HG03558 (cell line): ENCODE data around the gene USF2.

Source experiments
- ATAC-seq: cut with Tn5 transposase; IDR thresholded peaks from one replicate; pipeline ENCODE4 v1.9.1; 2021; ENCODE audit warnings: moderate number of reproducible peaks; ENCODE audit not compliant: unreplicated experiment; ENCODE audit errors: extremely low read depth

The USF2 gene

DNA sequence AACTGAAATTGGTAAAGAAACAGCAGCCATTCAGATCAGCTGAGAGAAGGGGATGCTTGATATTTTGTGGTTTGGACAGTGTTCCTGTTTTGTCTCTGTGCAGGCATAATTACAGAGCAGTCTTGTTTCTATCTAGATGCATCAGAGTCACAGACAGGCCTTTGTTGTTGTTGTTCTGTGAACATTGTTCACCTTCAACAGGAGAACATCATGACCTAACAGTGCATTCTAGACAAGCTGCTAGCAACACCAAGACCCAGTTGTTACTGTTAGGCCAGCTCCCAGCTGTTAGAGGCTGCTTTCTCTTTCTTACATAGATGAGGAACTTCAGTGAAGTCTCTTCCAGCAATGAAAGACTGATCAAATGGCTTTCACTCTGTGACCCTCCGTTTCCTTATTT lies 28.4 kb upstream of the USF2 start:
- ATAC-seq = no peak

DNA sequence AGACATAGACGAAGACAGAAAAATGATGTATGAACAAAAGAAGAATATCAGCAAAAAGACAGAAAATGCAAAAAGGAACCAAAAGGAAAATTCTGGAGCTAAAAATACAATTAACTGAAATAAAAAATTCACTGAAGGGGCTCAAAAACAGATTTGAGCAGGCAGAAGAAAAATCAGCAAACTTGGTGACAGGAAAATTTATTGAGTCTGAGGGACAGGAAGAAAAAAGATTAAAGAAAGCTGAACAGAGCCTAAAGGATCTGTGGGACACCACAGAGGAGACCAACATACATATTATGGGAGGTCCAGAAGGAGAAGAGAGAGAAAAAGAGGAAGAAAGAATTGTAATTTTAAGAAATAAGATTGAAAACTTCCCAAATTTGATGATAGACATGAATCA lies 27.3 kb upstream of the USF2 start:
- no peak for ATAC-seq

DNA sequence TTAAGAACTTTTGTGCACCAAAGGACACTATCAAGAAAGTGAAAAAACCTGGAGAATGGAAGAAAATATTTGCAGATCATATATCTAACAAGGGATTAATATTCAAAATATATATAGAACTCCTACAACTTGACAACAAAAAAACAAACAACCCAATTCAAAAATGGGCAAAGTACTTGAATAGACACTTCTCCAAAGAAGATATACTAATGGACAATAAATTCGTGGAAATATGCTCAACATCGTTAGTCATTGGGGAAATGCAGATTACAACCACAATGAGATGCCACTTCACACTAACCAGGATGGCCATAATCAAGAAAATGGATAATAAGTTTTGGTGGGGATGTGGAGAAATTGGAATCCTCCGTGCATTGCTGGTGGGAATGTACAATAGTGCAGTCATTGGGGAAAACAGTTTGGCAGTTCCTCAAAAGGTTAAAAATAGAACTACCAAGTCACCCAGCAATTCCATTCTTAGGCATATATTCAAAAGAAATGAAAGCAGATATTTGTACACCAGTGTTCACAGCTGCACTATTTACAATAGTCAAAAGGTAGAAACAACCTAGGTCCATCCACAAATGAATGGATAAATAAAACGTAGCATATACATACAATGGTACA lies 22.2 kb upstream of the USF2 start:
- ATAC-seq = no peak

DNA sequence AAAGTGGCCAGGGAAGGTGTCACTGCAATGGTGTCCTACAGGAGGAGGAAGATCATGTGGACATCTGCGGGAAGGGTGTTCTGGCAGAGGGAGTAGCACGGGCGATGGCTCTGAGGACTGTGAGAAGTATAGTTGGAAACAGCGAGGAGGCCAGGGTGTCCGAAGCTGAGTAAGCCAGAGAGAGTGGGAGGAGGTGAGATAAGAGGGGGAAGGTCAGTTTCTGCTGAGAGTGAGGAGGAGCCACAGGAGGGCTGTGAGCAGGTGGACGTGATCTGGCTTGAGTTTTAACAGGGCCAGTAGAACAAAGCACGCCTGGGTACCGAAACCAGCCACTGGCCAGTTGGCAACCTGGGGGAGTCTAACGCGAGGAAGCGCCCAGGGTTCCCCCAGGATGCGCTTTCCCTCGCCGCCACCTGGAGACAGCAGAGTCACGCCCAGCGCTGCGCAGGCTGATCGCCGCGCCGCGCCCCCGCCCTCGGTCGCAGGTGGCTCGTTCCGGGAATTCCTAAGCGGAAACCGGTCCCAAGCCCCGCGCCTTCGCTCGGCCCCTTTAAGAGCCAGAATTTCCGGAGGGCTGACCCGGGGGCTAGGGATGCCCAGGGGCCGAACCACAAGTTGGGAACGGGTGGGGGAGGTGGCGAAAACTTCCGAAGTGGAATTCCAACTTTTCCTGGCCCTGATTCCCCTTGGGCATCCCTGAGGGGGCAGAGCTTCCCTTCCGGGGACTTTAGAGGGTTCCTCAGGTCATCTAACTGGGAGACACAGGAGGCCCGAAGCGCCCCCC lies 21.0 kb upstream of the USF2 start:
- ATAC-seq = no peak

DNA sequence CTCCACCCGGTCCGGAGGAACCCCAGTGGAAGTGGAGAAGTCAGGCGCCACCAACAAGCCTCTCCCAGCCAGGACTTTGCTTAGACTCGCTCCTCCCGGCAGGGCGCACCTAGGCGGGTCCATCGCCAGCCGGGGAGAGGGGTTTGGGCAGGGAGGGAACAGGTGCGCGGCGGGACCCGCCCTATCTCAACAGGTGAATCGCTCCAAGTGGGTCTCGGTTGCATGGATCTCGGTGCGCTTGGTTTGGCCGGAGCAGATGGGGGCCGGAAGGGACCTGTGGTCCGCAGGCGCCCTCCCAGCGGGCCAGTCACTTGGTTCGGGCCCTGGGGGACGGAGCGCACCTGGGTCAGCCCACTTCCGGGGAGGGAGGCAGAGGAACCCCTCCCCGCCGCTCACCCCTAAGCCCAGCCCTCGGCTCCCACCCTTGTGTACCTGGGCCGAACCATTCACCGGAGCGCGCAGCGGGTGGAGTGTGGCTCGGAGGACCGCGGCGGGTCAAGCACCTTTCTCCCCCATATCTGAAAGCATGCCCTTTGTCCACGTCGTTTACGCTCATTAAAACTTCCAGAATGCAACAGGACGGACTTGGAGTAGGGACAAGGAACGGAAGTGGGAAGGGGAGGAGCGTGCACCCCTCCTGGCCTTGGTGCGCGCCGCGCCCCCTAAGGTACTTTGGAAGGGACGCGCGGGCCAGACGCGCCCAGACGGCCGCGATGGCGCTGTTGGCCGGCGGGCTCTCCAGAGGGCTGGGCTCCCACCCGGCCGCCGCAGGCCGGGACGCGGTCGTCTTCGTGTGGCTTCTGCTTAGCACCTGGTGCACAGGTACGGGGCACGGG lies 20.2 kb upstream of the USF2 start, which contains the start of gene LSR:
TSS of gene LSR (plus strand) at position 693 of the 836 bp plus-strand sequence. CDS start at position 714, 21 bp downstream.
- no peak for ATAC-seq

DNA sequence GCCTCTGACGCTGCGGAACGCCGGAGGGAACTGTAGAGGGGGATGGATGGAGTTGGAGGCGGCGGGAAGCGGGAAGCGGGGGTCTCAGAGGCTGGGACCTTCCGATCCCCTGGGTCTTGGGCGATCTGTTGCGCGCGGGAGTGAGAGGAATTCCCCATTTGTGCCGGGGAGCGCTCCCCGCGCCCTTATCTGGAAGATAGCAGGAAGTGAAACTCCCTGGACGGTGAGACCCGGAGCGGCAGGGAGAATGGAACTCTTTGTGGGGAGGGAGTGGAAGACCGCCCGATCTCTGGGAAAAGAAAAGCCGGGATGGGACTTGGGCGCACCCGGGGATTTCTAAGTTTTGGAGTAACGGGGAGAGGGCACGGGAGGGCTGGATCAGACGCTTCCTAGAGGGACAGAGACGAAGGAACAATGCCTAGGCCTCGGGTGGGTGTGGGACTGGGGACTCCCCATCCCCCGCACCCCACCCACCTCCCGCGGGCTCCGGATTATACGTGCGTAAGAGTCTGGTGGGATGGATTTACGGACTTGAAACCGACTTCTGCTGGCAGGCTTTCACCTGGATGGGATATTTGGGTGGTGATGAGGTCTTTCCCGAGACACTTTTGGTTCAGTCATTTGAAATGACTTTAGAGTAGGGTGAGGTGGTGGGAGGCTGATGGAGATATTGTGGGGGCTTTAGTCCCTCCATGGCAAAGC lies 19.5 kb upstream of the USF2 start:
- no peak for ATAC-seq

DNA sequence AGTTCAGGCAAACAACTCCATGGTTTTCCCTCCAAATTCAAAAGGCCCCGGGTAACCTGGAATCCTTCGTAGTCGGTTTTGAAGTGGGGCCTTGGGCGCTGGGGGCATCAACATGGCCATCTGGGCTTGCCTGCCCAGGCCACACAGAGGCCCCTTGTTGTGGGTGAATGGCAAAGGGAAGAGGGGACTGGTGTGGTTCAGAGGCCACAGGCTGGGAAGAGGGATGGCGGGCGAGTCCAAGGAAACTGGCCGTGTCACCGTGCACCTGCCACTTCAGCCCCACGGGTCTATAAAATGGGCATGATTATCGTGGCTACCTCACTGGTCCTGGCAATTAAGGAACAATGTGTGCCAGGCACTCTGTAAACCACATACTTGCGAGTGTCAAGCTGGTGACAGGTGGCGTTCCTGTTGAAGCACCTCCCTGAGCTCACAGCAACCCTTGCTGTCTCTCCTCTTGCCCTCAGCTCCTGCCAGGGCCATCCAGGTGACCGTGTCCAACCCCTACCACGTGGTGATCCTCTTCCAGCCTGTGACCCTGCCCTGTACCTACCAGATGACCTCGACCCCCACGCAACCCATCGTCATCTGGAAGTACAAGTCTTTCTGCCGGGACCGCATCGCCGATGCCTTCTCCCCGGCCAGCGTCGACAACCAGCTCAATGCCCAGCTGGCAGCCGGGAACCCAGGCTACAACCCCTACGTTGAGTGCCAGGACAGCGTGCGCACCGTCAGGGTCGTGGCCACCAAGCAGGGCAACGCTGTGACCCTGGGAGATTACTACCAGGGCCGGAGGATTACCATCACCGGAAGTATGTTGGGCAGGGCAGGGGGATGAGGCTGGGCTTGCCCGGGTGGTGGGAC lies 18.7 kb upstream of the USF2 start:
- no peak for ATAC-seq

DNA sequence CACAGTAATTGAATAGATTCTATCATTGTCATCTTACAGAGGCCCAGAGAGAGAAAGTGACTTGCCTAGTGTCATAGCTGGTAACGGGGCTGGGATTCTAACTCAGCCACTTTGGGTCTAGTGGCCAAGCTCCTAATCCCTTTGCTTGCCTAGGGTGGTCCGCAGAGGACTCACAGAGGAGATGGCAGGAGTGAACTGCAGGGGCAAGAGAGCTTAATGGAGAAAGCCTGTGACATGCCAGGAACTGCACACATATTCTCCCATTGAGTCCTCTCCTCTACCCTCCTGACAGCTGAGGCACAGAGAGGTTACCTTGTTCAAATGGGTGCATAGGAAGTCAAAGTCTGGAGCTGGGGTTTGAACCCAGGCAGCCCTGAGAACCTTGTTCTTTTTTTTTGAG lies 17.3 kb upstream of the USF2 start:
- no peak for ATAC-seq

DNA sequence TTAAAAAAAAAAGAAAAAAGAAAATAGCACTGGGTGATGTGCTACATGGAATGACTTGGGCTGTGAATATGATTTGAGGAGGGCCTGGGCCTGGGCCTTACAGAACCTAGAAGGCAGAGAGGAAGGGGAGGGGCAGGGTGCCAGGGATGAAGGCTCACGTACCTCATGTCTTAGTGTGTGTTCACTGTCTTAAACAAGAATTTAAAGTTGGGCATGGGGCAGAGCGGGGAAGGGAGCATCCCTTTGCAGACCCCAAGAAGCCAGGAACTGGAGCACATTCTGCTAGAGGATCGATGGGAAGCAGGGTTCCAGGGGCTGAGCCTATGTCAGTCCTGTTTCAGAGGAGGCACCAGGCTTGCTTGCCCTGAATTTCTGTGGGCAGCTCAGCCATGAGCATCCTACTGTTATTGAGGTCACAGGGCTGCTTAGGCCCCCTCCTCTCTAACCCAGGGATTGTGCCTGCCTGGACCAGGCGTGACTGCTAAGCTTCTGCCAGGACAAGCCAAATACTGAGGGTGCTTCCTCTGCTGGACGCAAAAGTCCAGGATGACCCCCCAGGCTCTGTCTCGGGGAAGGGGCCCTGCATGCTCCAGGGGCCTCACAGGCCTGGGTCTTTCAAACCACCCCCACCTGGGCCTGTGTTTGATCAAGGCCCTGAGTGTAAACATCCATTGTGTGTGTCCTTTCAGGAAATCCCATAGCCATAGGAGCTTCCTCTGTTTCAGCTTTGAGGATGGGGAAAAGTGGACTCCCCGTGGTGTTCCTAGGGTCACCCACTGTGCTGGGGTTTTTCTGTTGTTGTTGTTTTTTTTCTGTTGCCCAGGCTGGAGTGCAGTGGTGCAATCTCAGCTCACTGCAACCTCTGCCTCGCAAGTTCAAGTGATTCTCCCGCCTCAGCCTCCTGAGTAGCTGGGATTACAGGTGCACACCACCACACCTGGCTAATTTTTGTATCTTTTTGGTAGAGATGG lies 15.2 kb upstream of the USF2 start:
- no peak for ATAC-seq

DNA sequence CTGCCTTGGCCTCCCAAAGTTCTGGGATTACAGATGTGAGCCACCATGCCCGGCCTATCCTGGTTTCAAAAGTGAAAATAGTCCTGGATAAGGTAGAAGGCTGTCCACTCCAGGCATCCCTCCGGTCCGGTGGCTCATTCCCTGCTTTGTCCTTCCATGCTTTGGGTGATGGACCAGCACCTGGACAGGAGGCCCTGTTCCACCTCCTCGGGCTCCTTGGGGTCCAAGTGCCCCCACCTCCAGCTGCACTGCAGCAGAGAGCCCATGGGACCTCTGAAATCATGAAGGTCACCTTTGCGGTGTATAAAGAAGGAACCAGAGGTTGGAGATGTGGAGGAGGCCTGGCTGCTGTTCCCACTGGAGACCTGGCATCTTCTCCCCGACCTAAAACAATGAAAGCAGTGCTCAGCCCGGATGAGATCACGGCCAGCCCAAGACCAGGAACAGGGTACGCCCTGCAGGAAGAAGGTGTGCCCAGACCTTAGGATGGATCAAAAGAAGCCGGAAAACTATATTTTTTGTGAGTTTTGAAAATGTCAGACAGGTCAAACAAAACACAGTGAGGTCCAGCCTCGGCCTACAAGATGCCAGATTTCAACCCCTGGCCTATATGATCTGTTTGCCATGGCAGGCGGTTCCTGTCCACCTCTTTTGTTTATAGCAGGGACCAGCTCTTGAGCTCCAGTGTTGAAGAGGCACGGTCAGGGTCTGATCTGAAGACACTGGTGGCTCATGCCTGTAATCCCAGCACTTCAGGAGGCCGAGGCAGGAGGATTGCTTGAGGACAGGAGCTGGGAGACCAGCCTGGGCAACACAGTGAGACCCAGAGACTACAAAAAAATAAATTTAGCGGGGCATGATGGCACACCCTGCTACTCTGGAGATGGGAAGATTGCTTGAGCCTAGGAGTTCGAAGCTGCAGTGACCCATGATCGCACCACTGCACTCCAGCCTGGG lies 14.1 kb upstream of the USF2 start:
- ATAC-seq = no peak

DNA sequence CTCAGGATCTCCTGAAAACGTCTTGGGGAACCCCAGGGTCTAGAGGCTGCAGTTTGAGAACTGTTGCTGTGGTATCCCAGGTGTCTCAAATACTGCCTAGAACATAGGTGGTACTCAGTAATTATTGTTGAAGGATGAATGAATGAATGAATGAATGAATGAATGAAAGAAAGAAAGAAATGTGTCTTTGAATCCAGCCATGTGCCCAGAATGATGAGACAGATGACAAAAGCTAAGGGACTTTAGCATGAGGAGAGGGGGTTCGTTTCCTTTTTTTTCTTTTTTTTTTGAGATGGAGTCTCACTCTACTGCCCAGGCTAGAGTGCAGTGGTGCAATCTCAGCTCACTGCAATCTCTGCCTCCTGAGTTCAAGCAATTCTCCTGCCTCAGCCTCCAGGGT lies 12.2 kb upstream of the USF2 start:
- ATAC-seq = no peak

DNA sequence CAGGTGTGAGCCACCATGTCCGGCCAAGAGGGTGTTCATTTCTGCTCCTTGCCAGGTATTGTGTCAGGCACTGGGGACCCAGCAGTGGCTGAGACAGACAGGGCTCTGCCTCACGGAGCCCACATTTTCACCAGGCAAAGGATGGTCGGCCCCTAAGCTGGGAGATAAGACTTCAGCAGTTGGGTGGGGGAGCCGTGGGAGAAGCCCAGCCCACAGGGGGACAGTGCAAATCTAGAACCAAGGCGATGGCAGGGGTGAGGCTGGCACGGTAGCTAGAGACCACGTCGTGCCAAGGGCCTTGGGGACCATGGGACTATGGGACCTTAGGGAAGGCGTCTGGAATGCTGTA lies 11.7 kb upstream of the USF2 start:
- no peak for ATAC-seq

DNA sequence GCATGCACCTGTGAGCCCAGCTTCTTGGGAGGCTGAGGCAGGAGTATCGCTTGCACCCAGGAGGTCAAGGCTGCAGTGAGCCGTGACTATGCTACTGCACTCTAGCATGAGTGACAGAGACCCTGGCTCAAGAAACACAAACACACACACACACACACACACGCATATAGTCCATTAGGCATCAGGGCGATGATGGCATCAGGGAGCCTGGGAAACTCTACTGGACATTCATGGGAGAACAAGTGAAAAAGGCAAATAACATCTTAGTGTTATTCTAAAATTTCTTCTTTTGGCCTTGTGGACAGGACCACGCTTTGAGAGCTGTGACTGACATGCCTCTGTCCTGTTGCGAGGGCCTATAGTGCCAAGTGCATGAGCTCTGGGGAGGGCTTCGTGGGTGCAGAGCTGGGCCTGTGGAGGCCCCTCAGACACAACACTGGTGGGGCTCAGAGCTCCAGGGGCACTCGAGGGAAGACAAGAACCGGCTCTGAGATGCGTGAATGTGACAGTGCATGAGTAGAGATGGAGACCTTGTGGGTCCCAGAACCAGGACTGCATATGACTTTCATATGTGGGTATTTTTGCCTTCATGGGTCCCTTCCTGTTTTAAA lies 8.0 kb upstream of the USF2 start:
- no peak for ATAC-seq

DNA sequence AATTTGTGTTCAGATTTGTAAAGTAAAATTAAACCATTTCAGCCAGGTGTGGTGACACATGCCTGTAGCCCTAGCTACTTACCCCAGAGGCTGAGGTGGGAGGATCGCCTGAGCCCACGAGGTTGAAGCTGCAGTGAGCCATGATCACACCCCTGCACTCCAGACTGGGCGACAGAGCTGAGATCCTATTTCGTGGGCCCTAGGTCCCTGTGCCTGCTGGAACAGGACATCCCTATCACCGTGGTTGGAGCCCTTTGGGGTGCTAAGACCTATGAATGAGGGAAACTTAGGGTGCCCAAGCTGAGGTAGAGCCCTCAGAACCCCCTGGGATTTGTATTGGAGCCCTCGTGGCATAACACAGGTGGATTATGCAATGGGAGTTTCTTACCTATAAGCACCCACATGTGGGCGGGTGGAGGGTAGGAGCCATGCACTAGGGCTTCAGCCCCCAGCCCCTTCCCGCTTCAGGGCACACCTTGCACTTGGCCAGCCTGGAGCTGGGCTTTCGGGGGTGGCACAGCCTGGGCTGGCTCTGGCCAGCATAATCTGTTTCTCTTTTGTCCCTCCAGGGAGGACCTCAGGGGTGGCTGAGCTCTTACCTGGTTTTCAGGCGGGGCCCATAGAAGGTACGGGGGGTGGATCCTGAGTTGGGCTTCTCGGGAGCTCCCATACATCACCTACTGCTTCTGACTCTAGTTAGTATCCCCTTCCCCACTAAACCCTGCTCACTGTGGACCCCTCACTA lies 7.2 kb upstream of the USF2 start:
- no peak for ATAC-seq

DNA sequence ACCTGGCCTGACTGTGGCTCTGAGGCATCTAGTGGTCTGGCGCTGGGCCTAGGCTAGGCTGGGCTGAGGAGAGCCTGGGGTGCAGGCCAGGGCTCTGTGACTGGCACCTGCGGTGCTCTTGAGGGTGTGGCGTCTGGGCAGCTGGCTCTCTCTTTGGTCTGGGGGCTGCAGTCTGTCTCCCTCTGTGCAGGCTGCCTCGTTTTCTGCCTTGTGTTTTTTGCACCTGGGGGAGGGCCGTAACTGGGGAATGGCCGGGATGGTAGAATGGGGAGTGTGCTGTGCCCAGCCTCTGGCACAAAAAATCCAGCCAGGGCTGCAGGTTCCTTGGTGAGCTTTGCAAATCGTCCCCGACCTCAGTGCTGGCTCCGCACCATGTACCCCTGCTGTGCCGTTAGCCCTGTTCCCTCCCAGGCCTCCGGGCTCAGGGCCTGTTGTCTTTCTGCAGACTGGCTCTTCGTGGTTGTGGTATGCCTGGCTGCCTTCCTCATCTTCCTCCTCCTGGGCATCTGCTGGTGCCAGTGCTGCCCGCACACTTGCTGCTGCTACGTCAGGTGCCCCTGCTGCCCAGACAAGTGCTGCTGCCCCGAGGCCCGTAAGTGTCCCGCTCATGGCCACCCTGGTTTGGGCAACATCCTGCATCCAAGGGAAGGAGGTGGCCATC lies 6.5 kb upstream of the USF2 start:
- no peak for ATAC-seq
